GM18520 (cell line): ENCODE results near the gene ADM5.

ENCODE experiments used
- ATAC-seq: cut with Tn5 transposase; IDR thresholded peaks from one replicate; pipeline ENCODE4 v1.9.1; 2021; ENCODE audit not compliant: unreplicated experiment

The ADM5 gene, protein sequence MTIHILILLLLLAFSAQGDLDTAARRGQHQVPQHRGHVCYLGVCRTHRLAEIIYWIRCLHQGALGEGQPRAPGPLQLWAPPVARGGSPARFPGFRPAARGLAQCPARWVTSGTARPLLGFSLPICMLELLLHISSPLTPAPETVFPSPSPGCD

DNA sequence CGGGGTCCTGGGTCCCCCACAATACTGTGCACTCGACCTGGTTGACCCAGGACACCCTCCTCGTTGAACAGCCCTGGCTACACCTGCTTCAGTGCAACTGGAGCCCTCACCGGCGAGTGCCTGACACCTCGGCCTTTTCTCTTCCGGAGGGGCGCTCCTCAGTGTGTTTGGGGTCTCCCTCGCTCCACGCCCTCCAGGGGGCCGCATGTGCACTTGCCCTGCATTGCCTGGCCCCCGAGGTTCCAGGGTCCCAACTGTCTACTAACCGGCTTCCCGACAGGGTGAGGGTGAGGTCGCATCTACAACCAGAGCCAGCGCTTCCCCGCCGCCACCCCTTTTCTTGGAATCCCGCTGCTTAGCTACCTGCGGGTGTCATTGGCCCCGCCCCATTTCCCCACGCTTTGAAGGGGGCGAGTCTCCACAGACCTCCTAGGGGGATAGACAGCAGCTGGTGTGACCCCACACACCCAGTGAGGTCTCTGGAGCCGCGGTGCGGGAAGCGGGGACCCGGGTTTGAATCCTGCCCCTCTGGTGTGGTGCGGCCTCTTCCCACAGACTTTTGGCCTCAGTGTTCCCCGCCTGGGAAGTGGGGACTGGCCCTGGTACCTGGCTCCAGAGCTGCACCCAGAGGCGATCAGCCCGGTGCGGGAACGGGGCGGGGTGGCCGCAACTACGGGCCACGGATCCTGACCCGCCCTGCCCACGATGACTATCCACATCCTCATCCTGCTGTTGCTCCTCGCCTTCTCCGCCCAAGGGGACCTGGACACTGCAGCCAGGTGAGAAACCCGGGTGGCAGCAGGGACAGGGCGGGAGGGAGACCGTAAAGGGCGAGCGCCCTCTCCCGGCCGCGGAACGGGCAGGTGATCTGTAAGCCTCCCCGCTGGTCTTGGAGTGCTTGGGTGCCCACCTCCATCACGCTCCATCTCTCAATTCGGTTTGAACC, at the start of gene ADM5:
ADM5 (plus strand) TSS at position 462 of the 946 bp plus-strand sequence; CDS start at position 706, 244 bp downstream.
- ATAC-seq, result no peak

- ATAC-seq, result peak; percentile 45
Measured at GRCh38 chr19:49640113-49640898, 49.1 kb upstream of the ADM5 start, which contains the start of gene RRAS. RRAS (minus strand) TSS chr19:49640143; CDS start chr19:49640098, 45 bp downstream.

DNA sequence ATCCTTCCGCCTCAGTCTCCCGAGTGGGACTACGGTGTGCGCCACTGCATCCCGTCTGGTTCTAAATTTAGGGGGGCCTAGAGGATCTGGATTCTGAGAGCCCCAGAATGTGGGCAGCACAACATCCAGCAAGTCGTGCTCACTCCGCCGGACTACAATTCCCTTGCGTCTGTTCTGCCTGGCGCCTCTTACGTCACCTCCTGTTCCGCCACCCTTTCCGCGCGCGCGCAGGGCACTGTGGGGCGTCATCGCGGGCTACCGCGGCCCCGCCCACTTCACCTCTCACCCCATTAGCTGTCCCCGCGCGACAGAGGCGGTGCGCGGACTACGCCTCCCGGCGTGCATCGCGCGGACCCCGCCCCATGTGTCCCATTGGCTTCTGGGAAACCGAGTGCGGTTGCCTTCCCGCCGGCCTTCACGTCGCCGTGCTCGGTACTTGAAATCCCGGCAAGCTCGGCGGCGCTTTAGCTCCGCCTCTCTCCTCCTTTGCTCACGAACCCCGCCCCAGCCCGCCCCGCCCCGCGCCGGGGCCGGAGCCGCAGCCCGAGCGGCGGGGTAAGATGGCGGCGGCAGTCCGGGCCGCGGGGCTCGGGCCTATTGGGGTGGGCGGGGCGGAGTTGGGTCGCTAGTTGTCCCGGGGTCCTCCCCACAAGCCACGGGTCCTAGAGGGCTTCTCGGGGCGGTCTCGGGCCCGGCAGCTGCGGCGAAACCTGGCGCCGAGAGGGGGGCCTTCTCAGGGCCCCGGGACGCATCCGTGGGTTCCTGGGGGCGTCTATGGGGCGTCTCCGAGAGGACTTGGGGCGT, 47.5 kb upstream of the ADM5 start, which contains the start of gene SCAF1:
SCAF1 (plus strand) TSS at position 522 of the 804 bp plus-strand sequence. CDS start 2,818 bp downstream, outside the sequence.
- ATAC-seq, result peak; percentile 58

- ATAC-seq, result no peak
Measured at GRCh38 chr19:49642492-49643035, 46.8 kb upstream of the ADM5 start.

- no peak for ATAC-seq
Measured at GRCh38 chr19:49643466-49643865, 45.9 kb upstream of the ADM5 start.

- no peak for ATAC-seq
Measured at GRCh38 chr19:49645592-49645991, 43.8 kb upstream of the ADM5 start.

DNA sequence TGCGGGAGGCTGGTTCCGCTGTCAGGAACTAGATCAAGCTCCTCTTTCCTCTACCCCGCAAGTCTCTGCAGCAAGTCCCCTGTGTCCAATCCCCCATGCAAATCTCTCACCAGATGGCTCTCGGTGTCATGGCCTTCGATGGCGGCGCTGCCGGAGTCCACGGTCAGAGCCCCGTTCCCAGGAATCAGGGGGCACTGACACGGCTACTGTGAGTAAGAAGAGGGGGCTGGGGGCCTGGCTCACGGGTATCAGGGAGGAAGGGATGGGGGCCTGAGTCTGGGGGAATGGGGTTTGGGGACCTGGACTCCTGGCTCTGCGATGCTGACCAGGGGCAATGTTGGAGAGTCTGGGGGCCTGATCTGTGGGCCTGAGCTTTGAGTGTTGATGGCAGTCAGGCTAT, 43.4 kb upstream of the ADM5 start:
- no peak for ATAC-seq

GRCh38 chr19:49646586-49646985, 42.8 kb upstream of the ADM5 start:
- ATAC-seq, result no peak

DNA sequence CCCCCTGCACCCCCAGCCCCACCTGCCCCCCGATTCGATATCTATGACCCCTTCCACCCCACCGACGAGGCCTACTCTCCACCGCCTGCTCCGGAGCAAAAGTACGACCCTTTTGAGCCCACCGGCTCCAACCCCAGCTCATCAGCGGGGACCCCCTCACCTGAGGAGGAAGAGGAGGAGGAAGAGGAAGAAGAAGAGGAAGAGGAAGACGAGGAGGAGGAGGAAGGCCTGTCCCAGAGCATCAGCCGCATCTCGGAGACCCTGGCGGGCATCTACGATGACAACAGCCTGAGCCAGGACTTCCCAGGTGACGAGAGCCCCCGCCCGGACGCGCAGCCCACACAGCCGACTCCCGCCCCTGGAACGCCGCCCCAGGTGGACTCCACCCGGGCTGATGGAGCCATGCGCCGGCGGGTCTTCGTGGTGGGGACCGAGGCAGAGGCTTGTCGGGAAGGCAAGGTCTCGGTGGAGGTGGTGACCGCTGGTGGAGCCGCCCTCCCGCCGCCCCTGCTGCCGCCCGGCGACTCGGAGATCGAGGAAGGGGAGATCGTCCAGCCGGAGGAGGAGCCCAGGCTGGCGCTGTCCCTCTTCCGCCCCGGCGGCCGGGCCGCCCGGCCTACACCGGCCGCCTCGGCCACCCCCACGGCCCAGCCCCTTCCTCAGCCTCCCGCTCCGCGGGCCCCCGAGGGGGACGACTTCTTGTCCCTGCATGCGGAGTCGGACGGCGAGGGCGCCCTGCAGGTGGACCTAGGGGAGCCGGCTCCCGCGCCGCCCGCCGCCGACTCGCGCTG, 38.2 kb upstream of the ADM5 start:
- ATAC-seq, result no peak

DNA sequence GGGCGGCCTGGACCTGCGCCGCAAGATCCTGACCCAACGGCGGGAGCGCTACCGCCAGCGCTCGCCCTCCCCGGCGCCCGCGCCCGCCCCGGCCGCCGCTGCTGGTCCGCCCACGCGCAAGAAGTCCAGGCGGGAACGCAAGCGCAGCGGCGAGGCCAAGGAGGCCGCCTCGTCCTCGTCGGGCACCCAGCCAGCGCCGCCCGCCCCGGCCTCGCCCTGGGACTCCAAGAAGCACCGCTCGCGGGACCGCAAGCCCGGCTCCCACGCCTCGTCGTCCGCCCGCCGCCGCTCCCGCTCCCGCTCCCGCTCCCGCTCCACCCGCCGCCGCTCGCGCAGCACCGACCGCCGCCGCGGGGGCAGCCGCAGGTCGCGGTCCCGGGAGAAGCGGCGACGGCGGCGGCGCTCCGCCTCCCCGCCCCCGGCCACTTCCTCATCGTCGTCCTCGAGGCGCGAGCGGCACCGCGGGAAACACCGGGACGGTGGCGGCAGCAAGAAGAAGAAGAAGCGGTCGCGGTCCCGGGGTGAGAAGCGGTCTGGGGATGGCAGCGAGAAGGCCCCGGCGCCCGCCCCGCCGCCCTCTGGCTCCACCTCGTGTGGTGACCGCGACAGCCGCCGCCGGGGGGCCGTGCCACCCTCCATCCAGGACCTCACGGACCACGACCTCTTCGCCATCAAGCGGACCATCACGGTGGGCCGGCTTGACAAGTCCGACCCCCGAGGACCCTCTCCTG, 37.4 kb upstream of the ADM5 start:
- no peak for ATAC-seq

DNA sequence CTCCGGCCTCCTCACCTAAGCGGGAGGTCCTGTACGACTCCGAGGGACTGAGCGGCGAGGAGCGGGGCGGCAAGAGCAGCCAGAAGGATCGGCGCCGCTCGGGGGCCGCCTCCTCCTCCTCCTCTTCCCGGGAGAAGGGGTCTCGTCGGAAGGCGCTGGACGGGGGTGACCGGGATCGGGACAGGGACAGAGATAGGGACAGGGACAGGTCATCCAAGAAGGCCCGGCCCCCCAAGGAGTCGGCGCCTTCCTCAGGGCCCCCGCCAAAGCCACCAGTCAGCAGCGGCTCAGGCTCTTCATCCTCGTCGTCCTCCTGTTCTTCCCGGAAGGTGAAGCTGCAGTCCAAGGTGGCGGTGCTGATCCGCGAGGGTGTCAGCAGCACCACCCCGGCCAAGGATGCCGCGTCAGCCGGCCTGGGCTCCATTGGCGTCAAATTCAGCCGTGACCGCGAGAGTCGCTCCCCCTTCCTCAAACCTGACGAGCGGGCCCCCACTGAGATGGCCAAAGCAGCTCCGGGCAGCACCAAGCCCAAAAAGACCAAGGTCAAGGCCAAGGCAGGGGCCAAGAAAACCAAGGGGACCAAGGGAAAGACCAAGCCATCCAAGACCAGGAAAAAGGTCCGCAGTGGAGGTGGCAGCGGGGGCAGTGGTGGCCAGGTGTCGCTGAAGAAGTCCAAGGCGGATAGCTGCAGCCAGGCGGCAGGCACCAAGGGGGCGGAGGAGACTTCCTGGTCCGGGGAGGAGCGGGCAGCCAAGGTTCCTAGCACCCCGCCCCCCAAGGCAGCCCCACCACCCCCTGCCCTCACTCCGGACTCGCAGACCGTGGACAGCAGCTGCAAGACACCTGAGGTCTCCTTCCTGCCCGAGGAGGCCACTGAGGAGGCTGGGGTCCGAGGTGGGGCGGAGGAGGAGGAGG, 36.6 kb upstream of the ADM5 start:
- ATAC-seq, result no peak

- no peak for ATAC-seq
Measured at GRCh38 chr19:49653466-49653806, 36.0 kb upstream of the ADM5 start.

DNA sequence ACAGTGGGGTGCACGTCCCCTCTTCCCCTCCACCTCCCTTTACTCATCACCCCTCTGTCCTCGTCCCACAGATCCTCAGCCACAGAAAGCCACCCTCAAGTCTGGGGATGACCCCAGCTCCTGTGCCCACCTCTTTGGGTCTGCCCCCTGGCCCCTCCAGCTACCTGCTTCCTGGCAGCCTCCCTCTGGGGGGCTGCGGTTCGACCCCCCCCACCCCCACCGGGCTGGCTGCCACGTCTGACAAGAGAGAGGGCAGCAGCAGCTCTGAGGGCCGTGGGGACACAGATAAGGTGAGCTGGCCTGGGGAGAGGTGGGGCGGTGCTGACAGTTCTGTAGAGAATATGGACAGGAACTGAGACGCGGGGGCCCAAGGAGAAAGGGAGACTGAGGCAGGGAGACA, 34.8 kb upstream of the ADM5 start:
- no peak for ATAC-seq

DNA sequence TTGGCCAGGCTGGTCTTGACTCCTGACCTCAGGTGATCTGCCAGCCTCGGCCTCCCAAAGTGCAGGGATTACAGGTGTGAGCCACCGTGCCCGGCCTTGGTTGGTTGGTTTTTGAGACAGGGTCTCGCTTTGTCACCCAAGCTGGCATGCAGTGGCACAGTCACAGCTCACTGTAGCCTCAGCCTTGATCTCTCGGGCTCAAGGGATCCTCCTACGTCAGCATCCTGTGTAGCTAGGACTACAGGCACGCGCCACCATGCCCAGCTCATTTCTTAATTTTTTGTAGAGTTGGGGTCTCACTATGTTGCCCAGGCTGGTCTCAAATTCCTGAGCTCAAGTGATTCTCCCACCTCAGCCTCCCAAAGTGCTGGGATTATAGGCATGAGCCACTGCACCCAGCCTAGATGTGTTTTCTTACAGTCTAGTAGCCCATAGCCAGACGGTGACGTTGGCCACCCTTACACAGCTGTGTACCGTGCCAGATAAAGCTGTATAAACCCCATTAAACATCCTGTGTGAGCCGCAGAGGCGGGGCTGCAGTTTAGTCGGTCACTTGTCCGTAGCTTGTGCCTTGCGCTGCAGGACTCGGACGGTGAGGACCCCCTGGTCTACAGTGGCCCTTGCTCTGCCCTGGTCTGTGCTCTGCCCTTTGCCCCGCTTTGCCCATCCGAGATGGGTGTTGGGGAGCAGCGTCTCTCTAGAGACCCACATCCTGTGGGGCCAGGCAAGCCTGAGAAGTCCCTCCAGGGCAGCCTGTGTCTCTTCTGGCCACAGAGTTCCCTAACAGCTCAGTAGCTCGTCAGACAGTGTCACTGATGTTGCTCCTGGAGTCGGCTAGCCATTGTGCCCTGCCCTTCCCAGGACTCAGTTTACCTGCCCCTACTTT, 33.6 kb upstream of the ADM5 start:
- no peak for ATAC-seq

GRCh38 chr19:49656456-49657109, 32.8 kb upstream of the ADM5 start:
- ATAC-seq, result no peak

DNA sequence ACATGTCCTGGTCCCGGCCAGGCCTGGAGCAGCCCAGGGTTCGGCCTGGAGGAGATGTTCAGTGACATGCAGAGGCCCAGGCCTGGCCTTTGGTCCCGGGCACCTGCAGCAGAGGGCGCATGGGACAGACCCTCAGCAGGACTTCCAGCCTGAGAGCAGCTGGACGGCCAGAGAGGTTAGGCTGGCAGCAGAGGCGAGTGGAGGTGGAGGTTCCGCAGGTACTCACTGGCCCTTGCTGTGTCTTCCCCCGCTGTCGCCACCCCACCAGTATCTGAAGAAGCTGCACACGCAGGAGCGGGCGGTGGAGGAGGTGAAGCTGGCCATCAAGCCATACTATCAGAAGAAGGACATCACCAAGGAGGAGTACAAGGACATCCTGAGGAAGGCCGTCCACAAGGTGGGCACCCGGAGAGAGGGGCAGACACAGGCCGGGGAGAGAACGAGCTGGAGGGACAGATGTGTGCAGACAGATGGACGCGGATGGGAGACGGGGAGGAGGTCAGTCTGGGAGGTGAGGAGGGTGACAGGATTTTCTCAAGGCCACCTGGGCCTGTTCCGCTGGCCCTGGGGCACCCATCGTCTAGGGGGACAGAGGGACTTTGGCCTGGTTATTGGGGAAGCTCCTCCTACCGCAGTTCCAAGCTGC, 31.8 kb upstream of the ADM5 start:
- ATAC-seq, result no peak
